HG03095 (cell line): Measurements from ENCODE around the gene ATP1B4.
A peak's percentile ranks its signal among the peaks of the same experiment; 100 is the strongest.

Source experiments
- ATAC-seq: cut with Tn5 transposase; IDR thresholded peaks from one replicate; pipeline ENCODE4 v1.9.1; 2021; ENCODE audit warnings: moderate library complexity; ENCODE audit not compliant: unreplicated experiment

The ATP1B4 gene

GRCh38 chrX:120372667-120373370 is 10.9 kb downstream of the ATP1B4 start:
- no peak for ATAC-seq

- no peak for ATAC-seq
Measured at GRCh38 chrX:120377179-120377578, 15.3 kb downstream of the ATP1B4 start.

- no peak for ATAC-seq
Measured at GRCh38 chrX:120377715-120378114, 15.8 kb downstream of the ATP1B4 start.

- no peak for ATAC-seq
Measured at GRCh38 chrX:120378570-120378969, 16.7 kb downstream of the ATP1B4 start.

- no peak for ATAC-seq
Measured at GRCh38 chrX:120379937-120380681, 18.2 kb downstream of the ATP1B4 start.

GRCh38 chrX:120380699-120381098 is 18.8 kb downstream of the ATP1B4 start:
- ATAC-seq = peak; percentile 66

- no peak for ATAC-seq
Measured at GRCh38 chrX:120401301-120401700, 39.4 kb downstream of the ATP1B4 start.

- ATAC-seq = no peak
Measured at GRCh38 chrX:120402369-120402768, 40.5 kb downstream of the ATP1B4 start.

GRCh38 chrX:120406638-120407037 is 44.7 kb downstream of the ATP1B4 start:
- no peak for ATAC-seq

- ATAC-seq = no peak
Measured at GRCh38 chrX:120408168-120408567, 46.3 kb downstream of the ATP1B4 start.

- no peak for ATAC-seq
Measured at GRCh38 chrX:120419463-120419862, 57.6 kb downstream of the ATP1B4 start.

GRCh38 chrX:120426599-120426998 is 64.7 kb downstream of the ATP1B4 start:
- ATAC-seq = no peak

- ATAC-seq = no peak
Measured at GRCh38 chrX:120428309-120428708, 66.4 kb downstream of the ATP1B4 start.

GRCh38 chrX:120429776-120430540 is 68.1 kb downstream of the ATP1B4 start:
- no peak for ATAC-seq
